IPS-20b (cell line): Measurements from ENCODE around the gene PHLDB1.

Experiments
- H3K27ac ChIP-seq: one replicate; pipeline ENCODE4 v1.5.1; 2013; ENCODE audit warnings: low read length
- H3K27me3 ChIP-seq: 2 replicates; pipeline ENCODE4 v1.6.1; 2013; ENCODE audit warnings: mild to moderate bottlenecking, low read length, inconsistent platforms; ENCODE audit not compliant: insufficient read depth
- H3K36me3 ChIP-seq: 2 replicates; pipeline ENCODE4 v1.6.1; 2013; ENCODE audit warnings: low read depth, mild to moderate bottlenecking, inconsistent platforms, low read length, moderate library complexity; ENCODE audit not compliant: insufficient read depth
- H3K4me1 ChIP-seq: 2 replicates; pipeline ENCODE4 v1.6.1; 2013; ENCODE audit warnings: mild to moderate bottlenecking, control low read depth, inconsistent platforms, low read length, moderate library complexity; ENCODE audit not compliant: insufficient read depth
- H3K4me3 ChIP-seq: 2 replicates; pipeline ENCODE4 v1.5.1; 2013; ENCODE audit warnings: mild to moderate bottlenecking, low read length, inconsistent platforms
- H3K9ac ChIP-seq: 2 replicates; pipeline ENCODE4 v1.6.1; 2013; ENCODE audit warnings: low read depth, mild to moderate bottlenecking, inconsistent platforms, low read length, moderate library complexity
- H3K9me3 ChIP-seq: 2 replicates; pipeline ENCODE4 v1.6.1; 2013; ENCODE audit warnings: mild to moderate bottlenecking, low read depth, low read length, inconsistent platforms; ENCODE audit not compliant: insufficient read depth

PHLDB1 gene

GRCh38 chr11:118635642-118636041 lies 28.2 kb downstream of the PHLDB1 start:
- H3K9ac ChIP-seq: peak overlapping the region; percentile 89; the same call in 1 of the 2 replicates
- peak overlapping the region; percentile 43 for H3K27ac ChIP-seq
- no peaks in the 10 kb centered on the region for H3K9me3 ChIP-seq
- H3K27me3 ChIP-seq: no peaks in the 10 kb centered on the region
- peak overlapping the region; percentile 70 for H3K4me3 ChIP-seq
- peaks cover 16% of the 10 kb centered on the region for H3K4me1 ChIP-seq
- H3K36me3 ChIP-seq: peaks cover 59% of the 10 kb centered on the region

GRCh38 chr11:118636569-118637290 lies 29.3 kb downstream of the PHLDB1 start:
- Histone ChIP-seq H3K9me3 (no peaks in the 10 kb centered on the region), H3K27ac (no peak overlapping the region), H3K36me3 (peaks cover 48% of the 10 kb centered on the region), H3K9ac (no peak overlapping the region), H3K4me3 (no peak overlapping the region), H3K27me3 (no peaks in the 10 kb centered on the region), H3K4me1 (peaks cover 16% of the 10 kb centered on the region)

- H3K9me3 ChIP-seq: no peaks in the 10 kb centered on the region
- H3K27me3 ChIP-seq: no peaks in the 10 kb centered on the region
- peaks cover 16% of the 10 kb centered on the region for H3K4me1 ChIP-seq
- no peak overlapping the region for H3K4me3 ChIP-seq
- no peak overlapping the region for H3K9ac ChIP-seq
- peaks cover 53% of the 10 kb centered on the region for H3K36me3 ChIP-seq
- H3K27ac ChIP-seq: no peak overlapping the region
Measured at GRCh38 chr11:118638726-118639125, 31.3 kb downstream of the PHLDB1 start.

- no peaks in the 10 kb centered on the region for H3K27me3 ChIP-seq
- H3K27ac ChIP-seq: no peak overlapping the region
- no peaks in the 10 kb centered on the region for H3K9me3 ChIP-seq
- no peak overlapping the region for H3K9ac ChIP-seq
- peaks cover 65% of the 10 kb centered on the region for H3K36me3 ChIP-seq
- H3K4me3 ChIP-seq: no peak overlapping the region
- peaks cover 9% of the 10 kb centered on the region for H3K4me1 ChIP-seq
Measured at GRCh38 chr11:118639899-118640298, 32.5 kb downstream of the PHLDB1 start.

GRCh38 chr11:118640332-118641154 lies 33.1 kb downstream of the PHLDB1 start:
- peaks cover 7% of the 10 kb centered on the region for H3K4me1 ChIP-seq
- H3K27ac ChIP-seq: no peak overlapping the region
- H3K36me3 ChIP-seq: peaks cover 70% of the 10 kb centered on the region
- no peaks in the 10 kb centered on the region for H3K27me3 ChIP-seq
- no peak overlapping the region for H3K9ac ChIP-seq
- no peaks in the 10 kb centered on the region for H3K9me3 ChIP-seq
- H3K4me3 ChIP-seq: no peak overlapping the region

GRCh38 chr11:118641397-118642019 lies 34.1 kb downstream of the PHLDB1 start:
- Histone ChIP-seq H3K4me3 (no peak overlapping the region), H3K9me3 (no peaks in the 10 kb centered on the region), H3K27ac (no peak overlapping the region), H3K27me3 (no peaks in the 10 kb centered on the region), H3K9ac (no peak overlapping the region), H3K36me3 (peaks cover 68% of the 10 kb centered on the region), H3K4me1 (no peaks in the 10 kb centered on the region)

- H3K4me1 ChIP-seq: no peaks in the 10 kb centered on the region
- no peak overlapping the region for H3K9ac ChIP-seq
- H3K36me3 ChIP-seq: peaks cover 77% of the 10 kb centered on the region
- H3K4me3 ChIP-seq: no peak overlapping the region
- H3K9me3 ChIP-seq: no peaks in the 10 kb centered on the region
- H3K27me3 ChIP-seq: no peaks in the 10 kb centered on the region
- H3K27ac ChIP-seq: no peak overlapping the region
Measured at GRCh38 chr11:118643142-118643994, 36.0 kb downstream of the PHLDB1 start.

- H3K27me3 ChIP-seq: no peaks in the 10 kb centered on the region
- no peak overlapping the region for H3K9ac ChIP-seq
- H3K9me3 ChIP-seq: no peaks in the 10 kb centered on the region
- H3K36me3 ChIP-seq: peaks cover 77% of the 10 kb centered on the region
- no peak overlapping the region for H3K27ac ChIP-seq
- H3K4me3 ChIP-seq: no peak overlapping the region
- H3K4me1 ChIP-seq: no peaks in the 10 kb centered on the region
Measured at GRCh38 chr11:118643995-118644345, 36.6 kb downstream of the PHLDB1 start.

GRCh38 chr11:118644496-118644895 lies 37.1 kb downstream of the PHLDB1 start:
- peaks cover 78% of the 10 kb centered on the region for H3K36me3 ChIP-seq

GRCh38 chr11:118645066-118645715 lies 37.8 kb downstream of the PHLDB1 start:
- Histone ChIP-seq H3K4me3 (no peak overlapping the region), H3K27me3 (no peaks in the 10 kb centered on the region), H3K36me3 (peaks cover 79% of the 10 kb centered on the region), H3K27ac (no peak overlapping the region), H3K9me3 (no peaks in the 10 kb centered on the region), H3K9ac (no peak overlapping the region), H3K4me1 (no peaks in the 10 kb centered on the region)

More at GRCh38 chr11:118644496-118644895, 37.1 kb downstream of the PHLDB1 start:
- H3K9ac ChIP-seq: no peak overlapping the region
- no peaks in the 10 kb centered on the region for H3K4me1 ChIP-seq
- H3K27ac ChIP-seq: no peak overlapping the region
- H3K9me3 ChIP-seq: no peaks in the 10 kb centered on the region
- H3K27me3 ChIP-seq: no peaks in the 10 kb centered on the region
- H3K4me3 ChIP-seq: no peak overlapping the region

GRCh38 chr11:118646393-118646792 lies 39.0 kb downstream of the PHLDB1 start:
- peaks cover 88% of the 10 kb centered on the region for H3K36me3 ChIP-seq
- no peaks in the 10 kb centered on the region for H3K27me3 ChIP-seq

More at GRCh38 chr11:118646393-118646792, 39.0 kb downstream of the PHLDB1 start:
- H3K9me3 ChIP-seq: no peaks in the 10 kb centered on the region
- no peak overlapping the region for H3K4me3 ChIP-seq
- no peak overlapping the region for H3K27ac ChIP-seq
- no peaks in the 10 kb centered on the region for H3K4me1 ChIP-seq
- no peak overlapping the region for H3K9ac ChIP-seq
